NK-92 (cell line): ENCODE results near the gene PTP4A2.

ENCODE experiments used
- DNase-seq: peaks from one replicate; lab custom pipeline; 2025; ENCODE audit not compliant: unreplicated experiment; lab: John Stamatoyannopoulos, UW

Gene PTP4A2

DNA sequence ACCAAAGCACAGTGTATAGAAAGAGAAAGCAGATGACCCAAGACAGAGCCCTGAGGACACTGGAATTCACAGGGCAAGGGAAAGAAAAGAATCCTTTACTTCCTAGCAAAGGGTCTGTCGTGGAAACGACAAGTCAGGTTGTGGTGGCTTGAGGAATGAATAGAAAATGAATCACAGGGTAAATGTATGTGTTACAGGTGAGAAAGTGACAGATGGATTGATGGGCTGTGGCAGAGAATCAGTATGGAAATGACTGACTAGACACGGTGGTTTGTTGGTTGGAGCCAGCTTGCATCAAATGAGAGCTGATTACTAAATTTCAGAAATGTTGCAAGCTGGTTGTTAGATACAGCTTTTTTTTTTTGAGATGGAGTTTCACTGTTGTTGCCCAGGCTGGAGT lies 46.9 kb downstream of the PTP4A2 start:
- DNase-seq, result no peak

DNA sequence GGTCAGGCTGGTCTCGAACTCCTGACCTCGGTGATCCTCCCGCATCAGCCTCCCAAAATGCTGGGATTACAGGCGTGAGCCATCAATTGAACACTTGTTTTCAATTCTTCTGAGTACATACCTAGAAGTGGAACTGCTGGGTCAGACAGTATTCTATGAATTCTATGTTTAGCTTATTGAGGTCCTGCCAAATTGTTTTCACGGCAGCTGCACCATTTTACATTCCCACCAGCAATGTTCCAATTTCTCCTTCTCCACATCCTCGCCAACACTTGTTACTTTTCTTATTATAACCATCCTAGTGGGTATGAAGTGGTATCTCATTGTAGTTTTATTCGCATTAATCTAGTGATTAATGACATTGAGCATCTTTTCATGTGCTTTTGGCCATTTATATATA lies 49.9 kb downstream of the PTP4A2 start:
- DNase-seq, result no peak

DNA sequence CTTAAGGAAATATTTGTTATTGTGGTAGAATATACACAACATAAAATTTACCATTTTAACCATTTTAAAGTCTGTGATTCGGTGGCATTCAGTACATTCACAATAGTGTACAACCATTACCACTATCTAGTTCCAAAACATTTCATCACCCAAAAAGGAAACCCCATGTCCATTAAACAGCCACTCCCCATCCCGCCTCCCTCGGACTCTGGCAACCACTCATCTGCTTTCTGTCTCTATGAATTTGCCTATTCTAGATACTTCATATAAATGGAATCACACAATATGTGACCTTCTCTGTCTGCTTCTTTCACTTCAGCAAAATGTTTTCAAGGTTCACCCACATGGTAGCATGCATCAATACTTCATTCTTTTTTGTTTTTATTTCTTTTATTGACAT lies 51.3 kb downstream of the PTP4A2 start:
- no peak for DNase-seq

DNA sequence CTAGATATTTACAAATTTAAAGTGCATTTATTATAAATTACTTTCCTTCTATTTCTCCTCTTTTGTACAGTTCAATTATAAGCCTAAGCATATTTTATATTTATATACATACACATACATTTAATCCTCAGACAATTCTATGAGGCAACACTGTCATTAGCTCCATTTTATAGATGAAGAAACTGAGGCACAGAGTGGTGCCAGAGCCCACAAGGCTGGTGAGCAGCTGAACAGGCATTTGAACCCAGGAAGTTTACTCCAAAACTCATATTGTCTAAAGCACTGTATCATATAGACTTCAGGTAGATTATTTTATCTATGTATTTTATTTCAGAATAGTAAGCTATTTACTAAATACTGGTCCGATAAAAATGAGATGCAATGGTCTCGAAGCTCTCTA lies 52.3 kb downstream of the PTP4A2 start:
- DNase-seq, result no peak

DNA sequence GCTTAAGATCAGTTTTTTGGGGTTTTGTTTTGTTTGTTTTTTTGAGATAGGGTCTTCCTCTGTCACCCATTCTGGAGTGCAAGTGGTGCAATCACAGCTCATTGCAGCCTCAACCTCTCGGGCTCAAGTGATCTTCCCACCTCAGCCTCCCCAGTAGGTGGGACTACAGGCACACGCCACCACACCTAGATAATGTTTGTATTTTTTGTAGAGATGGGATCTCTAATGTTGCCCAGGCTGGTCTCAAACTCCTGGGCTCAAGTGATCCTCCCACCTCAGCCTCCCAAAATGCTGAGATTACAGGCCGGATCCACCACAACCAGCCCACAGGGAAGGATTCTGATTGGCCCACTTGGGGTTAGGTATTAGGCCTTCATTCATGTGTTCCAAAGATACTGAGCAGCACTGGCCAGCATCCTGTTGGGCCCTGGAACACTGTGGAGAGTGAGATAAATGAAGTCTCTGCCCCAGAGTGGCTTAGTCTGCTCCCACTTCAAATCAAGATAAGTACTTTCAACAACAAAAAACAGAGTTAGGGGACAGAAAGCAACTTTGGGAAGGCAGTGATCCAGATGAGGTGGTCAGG lies 54.7 kb downstream of the PTP4A2 start:
- DNase-seq, result no peak

DNA sequence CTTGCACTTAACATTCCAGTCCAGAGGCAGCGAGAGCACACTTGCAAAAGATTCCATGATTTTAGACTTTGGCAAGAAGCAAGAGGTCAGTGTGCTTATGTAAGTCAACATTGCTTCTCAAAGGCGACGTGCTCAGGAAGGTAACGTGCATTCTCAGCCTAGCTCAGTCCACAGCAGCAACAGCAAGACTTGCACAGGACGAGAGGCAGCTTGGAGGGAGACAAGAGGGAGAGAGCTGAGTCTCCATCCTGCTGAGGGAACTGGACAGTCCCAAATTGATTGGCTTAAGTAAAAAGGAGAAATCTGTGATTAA lies 56.5 kb downstream of the PTP4A2 start:
- no peak for DNase-seq

DNA sequence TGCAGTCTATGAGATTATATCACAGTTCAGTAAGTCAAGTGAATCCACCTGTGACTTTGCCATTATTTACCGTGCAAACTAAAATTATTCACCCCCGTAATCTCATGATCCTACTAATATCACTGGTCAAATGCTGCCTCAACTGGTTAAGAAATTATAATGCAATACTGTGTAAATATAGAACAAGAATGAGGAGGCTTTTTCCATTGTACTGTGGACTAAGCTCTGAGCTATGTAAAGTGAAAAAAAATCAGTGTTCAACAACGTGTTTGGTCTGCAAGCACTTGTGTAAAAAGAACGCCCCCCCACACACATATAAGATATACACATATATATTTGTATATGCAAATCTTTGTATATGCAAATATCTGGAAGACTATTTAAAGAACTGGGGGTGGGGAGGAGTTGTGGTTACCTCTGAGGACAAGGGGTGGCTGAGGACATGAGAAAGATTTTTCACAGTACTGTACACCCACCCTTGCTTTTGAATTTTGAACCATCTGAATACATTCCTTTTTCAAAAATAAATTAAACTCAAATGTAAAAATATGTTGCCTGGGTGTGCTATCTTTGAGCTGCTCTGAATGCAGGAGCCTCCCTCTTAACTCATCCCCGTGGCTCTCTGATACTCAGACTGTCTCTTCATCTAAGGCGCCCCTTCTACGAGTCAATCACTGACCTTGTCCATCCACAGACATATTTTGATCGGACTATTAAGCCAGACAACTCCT lies 57.0 kb downstream of the PTP4A2 start:
- DNase-seq, result no peak

DNA sequence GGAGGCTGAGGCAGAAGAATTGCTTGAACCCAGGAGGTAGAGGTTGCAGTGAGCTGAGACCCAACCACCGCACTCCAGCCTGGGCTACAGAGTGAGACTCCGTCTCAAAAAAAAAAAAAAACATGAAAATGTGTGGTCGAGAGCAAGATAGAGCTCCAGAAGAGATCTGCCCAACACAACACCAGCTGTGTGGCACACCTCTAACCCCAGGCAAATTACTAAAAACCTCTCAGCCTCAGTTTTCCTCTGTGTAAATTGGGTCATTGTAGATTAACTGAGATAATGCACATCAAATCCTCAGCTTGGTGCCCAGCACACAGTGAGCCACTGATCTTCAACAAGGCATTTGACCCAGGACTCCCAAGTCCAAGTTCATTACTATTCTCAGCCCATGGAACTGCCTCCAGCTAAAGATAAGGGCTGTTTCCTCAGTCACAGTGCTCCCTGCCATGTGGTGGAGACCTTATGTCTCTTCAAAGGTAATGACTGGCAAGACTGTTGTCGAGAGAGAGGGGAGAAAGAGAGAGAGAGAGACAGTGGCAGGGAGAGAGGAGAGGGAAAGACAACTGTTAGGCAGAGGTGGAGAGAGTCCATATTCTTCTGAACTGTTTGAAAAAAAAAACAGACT lies 58.1 kb downstream of the PTP4A2 start:
- no peak for DNase-seq

DNA sequence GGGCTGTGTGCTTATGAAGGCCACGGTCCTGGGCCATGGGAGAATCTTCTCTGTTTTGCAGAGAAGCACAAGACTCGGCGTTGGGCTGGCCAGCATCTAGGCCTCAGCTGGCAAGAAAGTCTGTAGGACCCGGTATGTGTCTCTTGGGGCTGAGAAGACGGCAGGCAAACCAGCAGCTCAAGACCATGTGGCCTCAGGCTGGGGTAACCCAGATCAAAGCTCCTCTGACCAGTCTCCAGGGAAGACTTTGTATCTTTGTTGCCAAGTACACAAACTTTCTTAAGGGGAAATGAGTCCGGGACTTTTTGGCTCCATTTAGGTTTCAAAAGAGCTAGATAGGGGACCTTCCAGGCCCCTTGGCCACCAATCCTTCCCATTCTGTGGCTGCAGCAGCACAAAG lies 60.1 kb downstream of the PTP4A2 start:
- DNase-seq, result no peak

DNA sequence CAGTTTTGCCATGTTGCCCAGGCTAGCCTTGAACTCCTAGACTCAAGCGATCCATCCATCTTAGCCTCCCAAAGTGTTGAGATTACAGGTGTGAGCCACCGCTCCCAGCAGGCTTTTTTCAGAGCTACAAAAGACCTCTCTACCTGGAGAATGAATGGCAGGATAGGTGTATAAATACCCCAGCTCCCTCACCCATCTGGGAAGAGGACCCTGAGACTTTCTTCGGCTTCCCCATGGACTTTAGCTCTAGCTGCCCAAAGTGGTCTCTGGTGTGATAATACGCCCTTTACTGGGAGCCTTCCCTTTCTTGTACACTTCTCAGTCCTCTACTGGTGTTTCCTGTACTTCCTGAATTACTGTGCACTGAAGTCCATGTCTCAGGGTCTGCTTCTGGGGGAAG lies 60.6 kb downstream of the PTP4A2 start:
- DNase-seq, result no peak

DNA sequence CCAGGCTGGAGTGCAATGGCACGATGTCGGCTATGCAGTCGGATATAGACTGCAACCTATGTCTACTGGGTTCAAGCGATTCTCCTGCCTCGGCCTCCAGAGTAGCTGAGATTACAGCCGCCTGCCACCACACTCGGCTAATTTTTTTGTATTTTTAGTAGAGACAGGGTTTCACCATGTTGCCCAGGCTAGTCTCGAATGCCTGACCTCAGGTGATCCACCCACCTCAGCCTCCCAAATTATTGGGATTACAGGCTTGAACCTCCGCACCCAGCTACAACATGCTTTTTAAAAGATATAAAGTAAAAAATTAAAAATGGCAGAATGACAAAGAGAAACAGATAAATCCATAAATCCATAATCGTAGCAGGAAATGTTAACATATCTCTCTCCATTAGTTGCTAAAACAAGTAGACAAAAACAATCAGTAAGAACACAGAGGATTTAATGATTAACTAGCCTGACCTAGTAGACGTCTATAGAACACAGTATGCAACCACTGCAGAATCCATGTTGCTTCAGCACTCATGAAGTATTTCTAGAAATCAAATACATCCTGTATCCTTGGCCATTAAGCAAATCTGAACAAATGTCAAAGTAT lies 62.4 kb downstream of the PTP4A2 start:
- DNase-seq, result no peak

DNA sequence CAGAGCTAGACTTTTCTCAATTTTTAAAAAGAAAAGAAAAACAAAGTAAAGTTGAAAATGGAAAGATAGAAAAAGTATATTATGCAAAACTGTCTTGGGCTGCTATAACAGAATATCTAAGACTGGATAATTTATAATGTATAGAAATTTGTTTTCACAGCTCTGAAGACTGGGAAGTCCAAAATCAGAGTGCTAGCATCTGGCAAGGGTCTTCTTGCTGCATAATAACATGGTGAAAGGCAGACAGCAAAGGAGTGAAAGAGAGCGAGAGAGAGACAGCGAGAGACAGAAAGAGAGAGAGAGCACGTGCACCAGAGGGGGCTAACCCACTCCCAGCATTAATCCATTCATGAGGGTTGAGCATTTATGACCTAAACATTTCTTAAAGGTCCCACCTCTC lies 63.2 kb downstream of the PTP4A2 start:
- DNase-seq, result no peak

DNA sequence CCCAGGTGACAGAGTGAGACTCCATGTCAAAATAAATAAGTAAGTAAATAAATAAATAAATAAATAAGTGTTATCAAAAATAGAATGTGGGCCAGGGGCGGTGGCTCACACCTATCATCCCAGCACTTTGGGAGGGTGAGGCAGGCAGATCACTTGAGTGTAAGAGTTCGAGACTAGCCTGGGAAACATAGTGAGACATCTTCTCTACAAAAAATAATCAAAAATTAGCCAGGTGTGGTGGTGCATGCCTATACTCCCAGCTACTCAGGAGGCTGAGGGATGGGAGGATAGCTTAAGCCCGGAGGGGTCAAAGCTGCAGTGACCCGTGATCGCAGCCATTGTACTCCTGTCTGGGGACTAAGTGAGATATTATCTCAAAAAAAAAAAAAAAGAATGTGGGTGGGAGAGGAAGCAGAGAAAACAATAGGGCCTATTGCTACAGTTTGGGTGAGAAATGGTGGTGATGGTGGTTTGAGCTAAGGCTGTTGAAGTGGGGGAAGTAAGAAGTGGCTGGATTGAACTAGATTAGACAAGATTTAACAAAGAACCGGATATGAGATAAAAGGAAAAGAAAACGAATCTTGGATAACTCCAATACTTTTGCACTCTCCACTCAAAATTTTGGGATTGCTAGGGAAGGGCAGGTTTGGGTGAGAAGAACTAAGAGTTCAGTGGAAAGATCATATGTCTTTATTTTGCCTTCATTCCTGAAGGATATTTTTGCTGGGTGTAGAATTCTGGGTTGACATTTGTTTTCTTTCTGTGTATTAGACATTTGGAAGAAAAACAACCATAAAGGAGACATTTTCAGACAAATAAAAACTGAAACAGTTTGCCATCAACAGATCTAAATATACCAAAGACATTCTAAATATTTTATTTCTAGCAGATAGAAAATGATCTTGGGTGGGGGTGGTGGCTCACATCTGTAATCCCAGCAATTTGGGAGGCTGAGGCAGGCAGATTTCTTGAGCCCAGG lies 65.2 kb downstream of the PTP4A2 start:
- no peak for DNase-seq

DNA sequence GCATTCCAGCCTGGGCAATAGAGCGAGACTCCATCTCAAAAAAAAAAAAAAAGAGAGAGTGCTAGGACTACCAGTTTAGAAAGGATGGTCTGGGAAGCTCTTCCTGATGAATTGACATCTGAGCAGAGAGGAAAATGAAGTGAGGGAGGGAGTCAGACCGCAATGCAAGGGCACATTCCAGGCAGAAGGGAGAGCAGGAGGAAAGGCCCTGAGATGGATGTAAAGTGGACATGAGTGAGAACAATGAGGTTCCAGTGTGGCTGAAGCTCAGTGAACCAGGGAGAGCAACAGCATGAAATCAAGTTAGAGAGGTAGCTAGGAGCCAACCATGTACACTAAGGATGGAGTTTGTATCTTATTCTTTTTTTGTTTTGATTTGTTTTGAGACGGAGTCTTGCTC lies 66.5 kb downstream of the PTP4A2 start:
- no peak for DNase-seq

DNA sequence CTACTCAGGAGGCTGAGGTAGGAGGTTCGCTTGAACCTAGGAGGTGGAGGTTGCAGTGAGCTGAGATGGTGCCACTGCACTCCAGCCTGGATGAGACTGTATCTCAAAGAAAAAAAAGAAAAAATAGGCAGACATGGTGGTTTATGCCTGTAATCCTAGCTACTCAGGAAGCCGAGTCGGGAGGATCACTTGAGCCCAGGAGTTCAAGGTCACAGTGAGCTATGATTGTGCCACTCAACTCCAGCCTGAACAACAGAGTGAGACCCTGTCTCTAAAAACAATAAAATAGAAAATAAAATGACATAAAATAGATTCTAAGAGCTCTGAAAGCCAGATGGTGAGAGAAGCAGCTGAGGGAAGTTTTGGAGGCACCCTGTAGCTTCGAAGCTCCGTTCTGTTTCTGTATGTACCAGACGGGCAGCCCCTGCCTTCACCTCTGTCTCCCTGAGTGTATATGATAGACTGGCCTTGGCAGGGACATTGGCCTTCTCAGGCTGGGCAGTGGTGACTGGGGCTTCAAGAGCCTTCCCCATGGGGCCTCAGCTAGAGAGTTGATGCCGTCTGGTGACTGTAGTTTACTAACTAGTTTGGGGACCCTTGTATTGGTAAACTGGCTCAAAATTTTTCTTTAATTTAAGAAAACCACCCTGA lies 68.0 kb downstream of the PTP4A2 start:
- no peak for DNase-seq

DNA sequence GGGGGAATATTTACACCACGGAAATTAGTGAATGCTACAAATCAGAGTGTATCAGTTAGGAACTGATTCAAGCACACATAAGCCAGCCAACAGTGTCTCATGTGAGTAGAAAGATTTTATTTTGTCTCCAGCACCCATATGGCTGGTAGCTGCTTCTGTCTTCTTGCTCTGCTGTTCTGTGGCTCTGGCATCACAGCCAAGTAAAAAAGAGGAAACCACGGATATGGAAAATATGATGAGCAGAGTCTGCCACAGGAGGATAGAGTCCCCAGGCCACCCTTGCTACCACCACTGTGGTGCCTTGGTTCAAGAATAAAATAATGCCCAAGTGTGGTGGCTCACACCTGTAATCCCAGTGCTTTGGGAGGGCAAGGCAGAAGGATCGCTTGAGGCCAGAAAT lies 68.7 kb downstream of the PTP4A2 start:
- DNase-seq, result no peak

DNA sequence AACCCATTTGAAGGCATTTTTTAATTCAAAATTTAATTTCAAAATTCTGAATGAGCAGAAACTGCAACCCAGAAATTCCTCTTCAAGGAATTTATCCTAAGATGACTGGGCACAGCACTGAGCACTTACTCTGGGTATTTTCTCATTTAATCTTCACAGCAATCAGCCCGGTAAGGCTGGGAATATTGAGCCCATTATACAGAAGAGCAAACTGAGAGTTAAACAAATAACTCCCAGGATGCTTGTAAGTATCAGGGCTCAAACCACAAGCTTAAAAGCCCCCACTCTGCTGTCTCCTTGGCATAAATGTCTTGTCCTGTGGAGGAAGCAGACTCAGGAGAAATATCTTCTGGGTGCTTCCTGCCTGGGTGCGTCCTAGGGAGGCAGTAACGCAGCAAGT lies 69.3 kb downstream of the PTP4A2 start:
- DNase-seq, result no peak

DNA sequence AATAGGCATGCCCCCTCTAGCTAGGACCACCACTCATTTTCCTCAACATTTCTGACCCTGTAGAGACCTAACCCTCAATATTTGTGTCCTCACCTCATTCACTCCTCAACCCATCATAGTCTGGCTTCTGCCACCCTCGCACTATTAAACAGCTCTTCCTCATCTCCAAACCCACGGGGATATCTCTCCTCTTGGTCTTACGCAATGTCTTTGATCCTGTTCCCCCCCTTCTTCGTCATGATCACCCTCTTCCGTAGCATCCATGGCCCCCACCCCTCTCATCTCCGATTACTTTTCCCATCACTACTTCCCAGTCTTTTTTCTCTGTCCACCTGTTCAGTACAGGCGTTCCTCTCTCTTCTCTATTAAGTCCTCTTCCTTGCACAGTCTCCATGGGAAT lies 70.6 kb downstream of the PTP4A2 start:
- DNase-seq, result no peak

DNA sequence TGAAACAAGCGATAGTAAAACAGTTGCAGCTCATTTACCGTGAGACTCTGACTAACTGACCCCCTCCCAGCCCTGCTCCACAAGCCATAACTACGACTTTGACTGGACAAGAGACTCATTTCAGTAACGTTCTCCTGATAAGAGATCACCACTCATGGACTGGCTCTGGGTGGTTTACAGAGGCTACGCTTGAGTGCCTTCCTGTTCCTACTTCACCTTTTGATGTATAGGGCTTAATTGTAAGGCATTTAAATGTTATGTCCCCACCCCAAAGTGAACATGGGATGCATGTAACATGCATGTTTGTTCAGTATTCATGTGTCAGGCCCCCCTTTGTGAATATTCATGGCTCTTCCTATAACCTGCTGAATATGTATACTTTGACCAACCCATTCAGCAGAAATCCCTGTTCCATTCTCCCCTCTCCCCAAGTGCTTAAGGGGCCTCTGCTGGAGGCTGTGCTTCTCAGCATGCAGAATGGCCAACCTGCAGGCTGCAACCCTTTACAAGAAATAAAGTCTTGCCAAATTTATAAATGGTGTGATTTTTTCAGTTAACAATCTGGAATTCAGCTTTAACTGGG lies 71.6 kb downstream of the PTP4A2 start:
- no peak for DNase-seq

DNA sequence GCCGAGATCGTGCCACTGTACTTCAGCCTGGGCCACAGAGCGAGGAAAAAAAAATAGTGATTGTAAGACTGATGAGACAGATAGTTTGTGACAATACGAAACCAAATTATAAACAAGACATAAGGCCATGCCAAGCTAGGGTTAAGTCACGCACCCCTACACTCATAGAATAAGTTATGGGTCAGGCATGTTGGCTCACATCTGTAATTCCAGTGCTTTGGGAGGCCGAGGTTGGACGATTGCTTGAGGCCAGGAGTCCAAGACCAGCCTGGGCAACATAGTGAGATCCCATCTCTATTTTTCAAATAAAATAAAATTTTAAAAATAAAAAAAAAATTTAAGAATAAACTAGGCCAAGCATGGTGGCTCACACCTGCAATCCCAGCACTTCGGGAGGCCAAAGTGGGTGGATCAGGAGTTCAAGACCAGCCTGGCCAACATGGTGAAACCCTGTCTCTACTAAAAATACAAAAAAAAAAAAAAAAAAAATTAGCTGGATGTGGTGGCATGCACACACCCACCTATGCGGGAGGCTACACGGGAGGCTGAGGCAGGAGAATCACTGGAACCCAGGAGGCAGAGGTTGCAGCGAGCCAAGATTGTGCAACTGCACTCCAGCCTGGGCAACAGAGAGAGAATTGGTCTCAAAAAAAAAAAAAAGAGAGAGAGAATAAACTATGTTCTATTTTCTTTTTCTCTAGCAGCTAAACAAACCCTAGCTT lies 72.3 kb downstream of the PTP4A2 start:
- no peak for DNase-seq
